ENCODE results near the gene ALDH3A1. TPM values are rescaled to one million over a fixed set of nuclear protein-coding genes. Genes with fewer than 3 reads are reported as not detected.

The ALDH3A1 gene
- total RNA-seq, 1 donor from 2014 or later: 17.1 TPM

DNA sequence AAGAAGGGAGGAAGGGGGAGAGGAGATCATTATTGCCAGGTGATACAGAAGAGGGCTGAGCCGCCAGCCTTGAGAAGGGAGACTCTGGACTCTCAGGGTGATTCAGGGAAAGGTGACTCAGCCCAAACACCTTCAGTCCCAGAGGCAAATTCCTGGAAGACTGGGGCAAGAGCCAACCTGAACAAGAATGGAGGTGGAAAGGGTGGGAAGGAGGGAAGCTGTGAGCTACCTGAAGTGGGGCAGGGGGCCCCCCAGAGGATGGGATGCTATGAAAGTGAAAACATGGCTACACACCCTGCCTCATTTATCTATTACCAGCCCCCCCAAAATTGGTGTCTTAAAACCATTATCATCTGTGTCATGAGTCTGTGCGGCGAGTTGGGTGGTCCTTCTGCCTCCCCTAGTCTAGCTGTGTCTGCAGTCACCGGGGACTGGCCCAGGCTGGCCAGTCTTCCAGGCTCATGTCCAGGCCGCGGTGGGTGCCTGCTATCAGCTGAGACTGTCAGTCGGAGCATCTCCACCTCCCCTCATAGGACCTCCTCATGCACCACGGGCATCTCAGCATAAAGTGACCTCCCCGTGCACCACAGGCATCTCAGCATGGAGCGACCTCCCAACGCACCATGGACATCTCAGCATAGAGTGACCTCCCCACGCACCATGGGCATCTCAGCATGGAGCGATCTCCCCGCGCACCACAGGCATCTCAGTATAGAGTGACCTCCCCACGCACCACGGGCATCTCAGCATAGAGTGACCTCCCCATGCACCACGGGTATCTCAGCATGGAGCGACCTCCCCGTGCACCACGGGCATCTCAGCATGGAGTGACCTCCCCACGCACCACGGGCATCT lies 28.5 kb downstream of the ALDH3A1 start:
- DNase-seq: no peak

GRCh38 chr17:19718613-19719354 lies 29.3 kb downstream of the ALDH3A1 start:
- no peak for DNase-seq

GRCh38 chr17:19718041-19718612 lies 30.0 kb downstream of the ALDH3A1 start:
- DNase-seq: no peak

DNA sequence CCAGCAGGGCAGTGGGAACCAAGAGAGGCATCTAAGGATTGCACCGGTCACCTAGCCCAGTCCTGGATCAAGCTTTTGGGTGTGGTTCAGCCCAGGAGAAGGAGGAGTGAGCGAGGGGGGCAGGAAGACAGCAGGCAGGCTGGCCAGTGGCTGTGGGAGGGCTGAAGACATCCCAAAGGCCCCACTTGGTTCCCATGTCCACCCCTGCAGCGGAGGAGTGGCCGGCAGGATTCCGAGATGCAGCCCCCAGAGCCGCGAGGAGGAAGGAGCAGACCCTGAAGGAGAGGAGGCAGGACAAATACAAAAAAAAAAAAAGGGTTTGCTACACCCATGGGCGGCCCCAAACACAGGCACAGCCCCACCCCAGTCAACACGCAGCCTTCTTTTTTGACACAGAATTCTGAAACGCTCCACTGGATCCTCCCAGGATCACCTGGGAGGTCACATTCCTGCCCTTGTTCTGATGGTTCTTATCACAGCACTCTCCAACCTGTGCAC lies 30.6 kb downstream of the ALDH3A1 start:
- no peak for DNase-seq

GRCh38 chr17:19717031-19717360 lies 31.1 kb downstream of the ALDH3A1 start:
- no peak for DNase-seq

- no peak for DNase-seq
These were observed 31.7 kb downstream of the ALDH3A1 start, which contains the start of gene SLC47A2 for GRCh38 chr17:19716108-19717030. TSS of gene SLC47A2 (minus strand) at chr17:19716584. CDS start at chr17:19716555, 29 bp downstream.

DNA sequence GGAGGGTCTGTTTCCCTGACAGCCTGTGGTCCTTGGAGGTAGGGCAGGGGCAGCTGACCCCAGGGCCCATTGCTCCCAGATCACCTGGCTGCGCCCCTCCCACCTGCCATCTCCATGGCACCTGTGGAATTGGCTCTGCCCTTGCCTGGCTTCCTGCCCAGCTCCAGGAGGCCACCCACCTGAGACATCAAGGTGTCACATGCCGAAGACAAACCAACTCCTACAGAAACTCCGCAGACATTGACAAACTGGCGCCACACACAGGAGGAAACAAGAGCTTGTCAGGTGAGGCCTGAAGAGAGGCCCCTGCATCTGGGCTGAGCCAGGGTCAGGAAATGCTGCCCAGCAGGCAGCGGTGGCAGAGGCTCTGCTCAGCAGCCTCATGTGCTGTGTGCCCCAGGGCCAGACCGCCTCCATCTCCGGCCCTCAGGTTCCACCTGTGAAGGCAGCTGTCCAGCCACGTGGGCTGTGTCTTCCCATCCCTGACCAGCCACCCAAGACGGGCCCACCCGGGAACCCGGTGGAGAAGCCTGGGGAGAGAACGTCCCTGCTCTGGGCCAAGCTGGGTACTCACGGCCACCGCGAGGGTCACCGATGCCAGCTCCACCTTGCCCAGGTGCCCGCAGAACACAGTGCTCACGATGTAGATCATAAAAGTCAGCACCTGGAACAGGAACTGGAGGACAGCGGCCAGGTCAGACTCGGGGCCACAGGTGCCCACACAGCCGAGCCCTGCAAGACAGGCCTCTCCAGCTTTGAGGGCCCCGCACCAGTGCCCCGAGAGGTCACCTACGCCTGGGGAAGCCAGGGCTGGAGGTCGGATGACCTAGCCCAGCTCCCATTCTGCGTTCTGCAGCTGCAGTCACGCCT lies 33.3 kb downstream of the ALDH3A1 start:
- no peak for DNase-seq

DNA sequence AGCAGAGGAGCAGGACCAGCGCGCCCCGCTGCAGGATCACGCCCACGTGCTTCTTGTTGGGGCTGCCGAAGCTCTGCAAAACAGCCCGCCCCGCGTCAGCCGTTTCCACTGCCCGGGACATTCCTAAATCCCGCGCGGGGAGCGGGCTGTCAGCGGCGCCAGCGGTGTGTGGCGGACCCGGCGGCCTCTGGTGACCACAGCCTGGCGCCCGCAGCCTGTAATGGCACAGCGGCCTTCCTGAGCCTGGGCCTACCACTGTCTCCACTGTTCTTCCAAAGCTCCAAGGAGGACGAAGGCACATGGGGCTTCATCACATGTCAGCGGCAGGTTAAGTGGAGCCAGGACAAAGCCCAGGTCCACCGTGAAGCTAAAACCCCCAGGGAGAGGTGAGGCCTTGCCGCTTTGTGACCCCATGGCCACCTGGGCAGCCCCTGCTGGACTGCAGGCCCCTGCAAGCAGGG lies 34.2 kb downstream of the ALDH3A1 start:
- DNase-seq: no peak

GRCh38 chr17:19713462-19713861 lies 34.6 kb downstream of the ALDH3A1 start:
- no peak for DNase-seq

- no peak for DNase-seq
These were observed 35.6 kb downstream of the ALDH3A1 start for GRCh38 chr17:19712436-19713004.

DNA sequence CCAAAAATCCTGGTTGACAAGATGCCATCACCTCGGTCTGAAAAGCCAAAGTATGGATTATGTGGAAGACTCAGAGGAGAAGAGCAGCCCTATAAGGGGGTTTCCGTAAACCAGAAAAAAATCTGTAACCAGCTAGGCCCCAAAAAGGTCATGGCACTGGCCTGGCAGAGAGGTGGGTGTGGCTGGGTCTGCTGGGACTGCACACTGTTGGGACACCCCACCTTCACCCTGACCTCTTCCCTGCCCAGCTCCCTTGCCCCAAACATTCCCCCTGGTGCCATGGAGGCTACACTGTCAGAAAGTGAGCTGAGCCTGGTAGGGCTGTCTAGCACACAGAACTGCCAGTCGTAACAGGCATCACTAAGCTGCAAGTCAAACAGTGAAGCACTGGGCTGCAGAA lies 38.3 kb downstream of the ALDH3A1 start:
- DNase-seq: no peak

DNA sequence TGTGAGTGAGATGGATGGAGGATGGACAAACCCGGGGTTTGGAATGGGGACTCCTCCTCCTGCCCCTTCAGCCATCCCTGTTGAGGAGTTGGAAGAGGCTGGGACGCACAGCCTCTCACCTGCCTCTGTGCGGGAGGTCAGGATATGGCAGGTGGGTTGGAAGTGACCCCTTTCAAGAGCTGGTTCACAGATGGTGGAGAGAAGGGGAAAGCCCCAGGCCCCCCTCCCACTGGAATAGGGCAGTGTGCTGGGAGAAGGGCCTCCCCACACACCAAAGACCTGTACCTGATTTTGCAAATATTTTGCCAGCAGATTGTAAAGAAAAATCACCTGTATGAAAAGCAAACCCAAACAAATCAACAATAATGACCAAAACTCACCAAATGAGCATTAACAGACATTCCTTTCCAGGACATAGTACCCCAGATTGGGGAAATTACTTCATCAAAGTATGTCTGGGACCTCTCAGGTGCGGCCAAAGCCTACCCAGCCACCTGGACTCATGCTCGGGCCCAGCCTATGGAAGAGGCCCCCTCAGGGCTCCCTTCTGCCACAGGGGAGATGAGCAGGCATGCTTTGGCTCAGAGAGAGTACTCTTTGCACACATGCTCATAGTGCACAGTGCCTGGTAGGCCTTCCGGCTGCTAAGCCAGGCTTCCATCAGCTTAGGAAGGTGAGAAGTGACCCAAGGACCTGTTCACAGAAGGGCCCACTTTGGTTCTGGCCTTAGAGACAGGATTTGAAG lies 39.5 kb downstream of the ALDH3A1 start:
- DNase-seq: no peak

- DNase-seq: no peak
These were observed 40.3 kb downstream of the ALDH3A1 start for GRCh38 chr17:19707728-19708221.

- peak; percentile 62 for DNase-seq
These were observed 41.0 kb downstream of the ALDH3A1 start for GRCh38 chr17:19706791-19707727.

DNA sequence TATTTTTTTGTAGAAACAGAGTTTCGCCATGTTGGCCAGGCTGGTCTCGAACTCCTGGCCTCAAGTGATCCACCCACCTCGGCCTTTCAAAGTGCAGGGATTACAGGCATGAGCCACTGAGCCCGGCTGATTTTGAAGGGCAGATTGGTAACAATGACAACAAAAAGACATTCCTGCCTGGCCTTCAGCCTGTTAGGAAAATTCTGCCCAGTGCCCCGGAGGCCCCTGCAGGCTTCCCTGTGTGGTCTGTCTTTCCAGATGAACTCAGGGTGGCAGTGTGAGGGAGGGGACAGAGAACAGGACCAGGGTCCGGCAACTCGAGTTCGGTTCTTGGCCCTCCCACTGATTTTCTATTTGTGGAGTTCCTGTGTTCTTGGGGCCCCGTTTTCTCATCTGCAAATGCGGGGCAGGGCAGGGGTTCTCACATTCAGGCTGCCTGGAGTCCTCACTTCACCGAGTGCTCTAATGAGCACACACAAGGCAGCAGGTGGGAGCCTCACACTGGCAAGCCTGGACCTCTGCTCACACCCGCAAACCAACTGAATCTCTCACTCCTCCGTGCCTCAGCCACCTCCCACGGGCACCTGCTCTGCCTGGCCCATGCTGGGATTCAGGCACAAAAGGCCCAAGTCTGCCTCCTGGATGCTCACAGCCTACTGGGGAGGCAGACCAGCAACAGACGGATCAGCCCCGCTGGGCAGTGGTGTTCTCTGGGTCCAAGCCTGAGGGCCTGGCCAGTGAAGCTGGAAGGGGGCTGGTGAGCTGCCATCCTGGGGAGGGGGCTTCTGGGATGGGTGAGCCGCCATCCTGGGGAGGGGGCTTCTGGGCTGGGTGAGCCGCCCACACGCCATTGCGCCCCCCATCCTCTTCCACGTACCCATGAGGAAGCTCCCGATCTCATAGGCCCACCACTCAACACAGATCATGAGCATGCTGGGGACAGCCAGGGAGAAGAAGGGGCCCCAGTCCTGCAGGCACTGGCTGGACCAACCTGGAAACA lies 42.0 kb downstream of the ALDH3A1 start:
- DNase-seq: no peak

DNA sequence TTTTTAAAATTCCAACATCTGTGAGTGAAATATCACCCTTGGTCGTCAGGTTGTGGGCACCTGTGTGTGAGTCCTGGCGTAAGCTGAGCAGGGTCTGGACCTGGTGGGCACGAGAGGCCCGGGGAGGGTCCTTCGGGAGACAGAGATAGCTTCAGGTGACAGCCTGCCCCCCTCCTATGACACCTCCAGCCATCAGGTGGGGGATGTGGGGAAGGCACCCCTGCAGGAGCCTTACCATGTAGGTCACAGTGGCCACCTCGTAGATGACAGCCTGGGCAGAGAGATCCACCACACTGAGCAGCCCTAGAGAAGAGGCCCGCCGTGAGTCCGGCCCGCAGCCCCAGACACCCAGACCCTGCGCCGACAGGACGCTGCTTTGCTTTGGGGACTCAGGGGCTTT lies 42.9 kb downstream of the ALDH3A1 start:
- DNase-seq: no peak

Data from tongue (tissue), 2 donors.